Natural killer cell (primary cell): Measurements from ENCODE around the gene MS4A2. TPM values are rescaled to one million over a fixed set of nuclear protein-coding genes. Genes with fewer than 3 reads are reported as not detected.

Experiments used
- ATAC-seq, 3 donors: fragments of 150-1000 bp in 2 of 3; fragments of 200-7000 bp in 1 of 3; cut with Tn5 transposase; 1 replicate in 1 of 3; 2 replicates in 2 of 3; pipeline ENCODE4 v1.10.0; 2021; ENCODE audit warnings: mild to moderate bottlenecking in 2 of 3, moderate library complexity in 2 of 3
- DNase-seq, 2 donors: peaks; one replicate each; pipeline versions ENCODE4 v3.0.0 to v3.0.0-alpha.2; 2013 to 2021; ENCODE audit warnings: mixed read lengths in 1 of 2
- H3K27ac ChIP-seq: one replicate; pipeline ENCODE4 v1.5.1; 2013; ENCODE audit warnings: mild to moderate bottlenecking, low read length
- H3K27me3 ChIP-seq: one replicate; pipeline ENCODE4 v1.6.1; 2013; ENCODE audit warnings: low read length; ENCODE audit not compliant: control insufficient read depth, insufficient read depth
- H3K36me3 ChIP-seq: one replicate; pipeline ENCODE4 v1.6.1; 2013; ENCODE audit warnings: low read length; ENCODE audit not compliant: control insufficient read depth, insufficient read depth
- H3K4me1 ChIP-seq: one replicate; pipeline ENCODE4 v1.6.1; 2013; ENCODE audit warnings: low read length; ENCODE audit not compliant: control insufficient read depth, insufficient read depth
- H3K4me3 ChIP-seq: one replicate; pipeline ENCODE4 v1.5.1; 2013; ENCODE audit warnings: low read length
- H3K9me3 ChIP-seq: one replicate; pipeline ENCODE4 v1.6.1; 2013; ENCODE audit warnings: low read length; ENCODE audit not compliant: control insufficient read depth, insufficient read depth
- H3K27ac Mint-ChIP-seq, 2 donors: one replicate each; pipeline ENCODE4 v1.8.0; 2022; ENCODE audit warnings: mild to moderate bottlenecking in 2 of 2, mixed read lengths in 2 of 2, moderate library complexity in 1 of 2
- H3K27me3 Mint-ChIP-seq, 2 donors: one replicate each; pipeline ENCODE4 v1.8.0; 2022; ENCODE audit warnings: low read depth in 2 of 2, mixed read lengths in 2 of 2
- H3K36me3 Mint-ChIP-seq: one replicate; pipeline ENCODE4 v1.8.0; 2022; ENCODE audit warnings: mixed read lengths
- H3K4me1 Mint-ChIP-seq, 2 donors: one replicate each; pipeline ENCODE4 v1.8.0; 2022; ENCODE audit warnings: mixed read lengths in 2 of 2
- H3K4me3 Mint-ChIP-seq: one replicate; pipeline ENCODE4 v1.8.0; 2022; ENCODE audit warnings: mild to moderate bottlenecking, moderate library complexity, mixed read lengths
- H3K9me3 Mint-ChIP-seq, 2 donors: one replicate each; pipeline ENCODE4 v1.8.0; 2022; ENCODE audit warnings: mixed read lengths in 2 of 2
- CTCF ChIP-seq: fragments of 200-600 bp; IDR thresholded peaks from one replicate; pipeline ENCODE4 v1.8.0; 2022; ENCODE audit warnings: antibody characterized with exemption
- WGBS: methylation state at CpG from one replicate; pipeline ENCODE4 v1.1.7; 2013; ENCODE audit warnings: missing lambda C conversion rate; ENCODE audit not compliant: insufficient coverage; 5-methylcytosine and 5-hydroxymethylcytosine counted together
- intact Hi-C: fragments of 100-400 bp; cut with micrococcal nuclease; formaldehyde crosslinking; loops from one replicate; pipeline ENCODE4 v1.14.2; 2022
- total RNA-seq, 4 donors: library from RNA; stranded (reverse); fragments of 120-200 nt in 1 of 4; gene quantifications; one replicate each; pipeline versions ENCODE4 v1.2.3 to v1.2.4, GENCODE V29; 2013 to 2022

The MS4A2 gene
- total RNA-seq, 3 donors from 2014 or later (not counting 1 experiment from before 2014, with no cell fraction given), result 4.1 to 40.3 TPM; not detected in 1

- Mint-ChIP-seq H3K4me1 (no peaks in the 10 kb centered on the region), H3K27ac (no peak overlapping the region), H3K9me3 (no peaks in the 10 kb centered on the region), H3K4me3 (no peak overlapping the region), H3K36me3 (no peaks in the 10 kb centered on the region), H3K27me3 (peaks cover 6 to 11% of the 10 kb centered on the region in 2 donors)
- Histone ChIP-seq H3K4me3 (no peak overlapping the region), H3K27me3 (no peaks in the 10 kb centered on the region), H3K27ac (no peak overlapping the region), H3K4me1 (no peaks in the 10 kb centered on the region), H3K9me3 (no peaks in the 10 kb centered on the region), H3K36me3 (no peaks in the 10 kb centered on the region)
- intact Hi-C loops, result loop anchor here (5.0 kb wide), 1 partner anchor 310 kb away; no protein-coding TSS in a partner anchor
- no peak for ATAC-seq
- WGBS, result 90% methylated on average over 3 of the region's 3 CpGs
- DNase-seq, result no peak
- no peak for TF ChIP-seq CTCF
Measured at GRCh38 chr11:60131912-60132311, 43.4 kb downstream of the MS4A2 start.

- Mint-ChIP-seq H3K36me3 (no peaks in the 10 kb centered on the region), H3K9me3 (no peaks in the 10 kb centered on the region), H3K4me3 (no peak overlapping the region), H3K4me1 (no peaks in the 10 kb centered on the region), H3K27ac (no peak overlapping the region), H3K27me3 (peaks cover 14 to 16% of the 10 kb centered on the region in 2 donors)
- H3K27ac ChIP-seq, result no peak overlapping the region
- no peak for TF ChIP-seq CTCF
- no peaks in the 10 kb centered on the region for H3K36me3 ChIP-seq
- no peaks in the 10 kb centered on the region for H3K9me3 ChIP-seq
- ATAC-seq (no peak), DNase-seq (no peak)
- no peaks in the 10 kb centered on the region for H3K4me1 ChIP-seq
- H3K27me3 ChIP-seq, result no peaks in the 10 kb centered on the region
- intact Hi-C loops, result loop anchor here (5.0 kb wide), 1 partner anchor 312 kb away; no protein-coding TSS in a partner anchor
- no peak overlapping the region for H3K4me3 ChIP-seq
- 65% methylated on average over 1 of the region's 1 CpG for WGBS
Measured at GRCh38 chr11:60133917-60134316, 45.5 kb downstream of the MS4A2 start.

- no peak for TF ChIP-seq CTCF
- Mint-ChIP-seq H3K9me3 (no peaks in the 10 kb centered on the region), H3K4me3 (no peak overlapping the region), H3K27me3 (no peaks in the 10 kb centered on the region), H3K27ac (no peak overlapping the region), H3K36me3 (no peaks in the 10 kb centered on the region), H3K4me1 (no peaks in the 10 kb centered on the region)
- intact Hi-C loops, result no loop called here
- DNase-seq (no peak), ATAC-seq (no peak)
- H3K4me3 ChIP-seq, result no peak overlapping the region
- peaks cover 2% of the 10 kb centered on the region for H3K27me3 ChIP-seq
- no peaks in the 10 kb centered on the region for H3K4me1 ChIP-seq
- H3K27ac ChIP-seq, result no peak overlapping the region
- WGBS, result 75% methylated on average over 3 of the region's 3 CpGs
- no peaks in the 10 kb centered on the region for H3K9me3 ChIP-seq
- H3K36me3 ChIP-seq, result no peaks in the 10 kb centered on the region
Measured at GRCh38 chr11:60143768-60144167, 55.3 kb downstream of the MS4A2 start.

GRCh38 chr11:60145677-60146076 lies 57.2 kb downstream of the MS4A2 start:
- Mint-ChIP-seq H3K27ac (no peak overlapping the region), H3K4me1 (no peaks in the 10 kb centered on the region), H3K4me3 (no peak overlapping the region), H3K36me3 (no peaks in the 10 kb centered on the region), H3K27me3 (no peaks in the 10 kb centered on the region), H3K9me3 (no peaks in the 10 kb centered on the region)
- Histone ChIP-seq H3K4me3 (no peak overlapping the region), H3K4me1 (no peaks in the 10 kb centered on the region), H3K27me3 (peaks cover 2% of the 10 kb centered on the region), H3K9me3 (no peaks in the 10 kb centered on the region), H3K36me3 (no peaks in the 10 kb centered on the region), H3K27ac (no peak overlapping the region)
- DNase-seq, result no peak
- intact Hi-C loops, result no loop called here
- no peak for ATAC-seq
- WGBS, result 75% methylated on average over 2 of the region's 3 CpGs
- no peak for TF ChIP-seq CTCF
